Inferior parietal cortex (tissue), 1 donor: ENCODE data around the gene GPR176.

Source experiments
- DNase-seq: peaks from one replicate; pipeline ENCODE4 v3.0.0-alpha.2; 2016; ENCODE audit errors: extremely low spot score

GPR176 gene

GRCh38 chr15:39783244-39783820, 136.7 kb downstream of the GPR176 start:
- DNase-seq = peak; percentile 38

GRCh38 chr15:39782441-39783138, 137.5 kb downstream of the GPR176 start, which contains the start of gene FSIP1:
Gene FSIP1, minus strand, starts transcription at chr15:39782841. Its CDS starts 6,317 bp downstream, at chr15:39776524.
- peak; percentile 94 for DNase-seq

- DNase-seq = no peak
Measured at GRCh38 chr15:39781967-39782302, 138.1 kb downstream of the GPR176 start.

- DNase-seq = no peak
Measured at GRCh38 chr15:39781147-39781966, 138.7 kb downstream of the GPR176 start.

- no peak for DNase-seq
Measured at GRCh38 chr15:39778021-39778420, 142.0 kb downstream of the GPR176 start.

- no peak for DNase-seq
Measured at GRCh38 chr15:39777496-39777895, 142.6 kb downstream of the GPR176 start.

GRCh38 chr15:39776068-39776467, 144.0 kb downstream of the GPR176 start:
- no peak for DNase-seq

- DNase-seq = no peak
Measured at GRCh38 chr15:39774688-39775267, 145.3 kb downstream of the GPR176 start.

- DNase-seq = no peak
Measured at GRCh38 chr15:39770748-39771689, 149.0 kb downstream of the GPR176 start.

GRCh38 chr15:39767921-39768320, 152.1 kb downstream of the GPR176 start:
- DNase-seq = no peak

GRCh38 chr15:39761006-39761405, 159.1 kb downstream of the GPR176 start:
- DNase-seq = no peak

GRCh38 chr15:39756806-39757522, 163.1 kb downstream of the GPR176 start:
- peak; percentile 70 for DNase-seq

GRCh38 chr15:39752991-39753390, 167.1 kb downstream of the GPR176 start:
- peak; percentile 52 for DNase-seq

GRCh38 chr15:39752246-39752645, 167.8 kb downstream of the GPR176 start:
- DNase-seq = no peak
